MM.1S (cell line): Measurements from ENCODE around the gene PARP3.

Source experiments
- DNase-seq: peaks from one replicate; pipeline ENCODE4 v3.0.0-alpha.2; 2015
- H2AFZ ChIP-seq: fragments of 300-600 bp; sonication (generic); 2 replicates; pipeline ENCODE4 v1.6.0; 2016; ENCODE audit warnings: antibody characterized with exemption, low read length
- H3F3A ChIP-seq: fragments of 300-600 bp; sonication (generic); 2 replicates; pipeline ENCODE4 v1.6.1; 2016; ENCODE audit warnings: mild to moderate bottlenecking, antibody characterized with exemption, low read length, moderate library complexity, mixed read lengths; ENCODE audit not compliant: insufficient read depth
- H3K27ac ChIP-seq: fragments of 300-600 bp; sonication (generic); 2 replicates; pipeline ENCODE4 v1.5.1; 2016; ENCODE audit warnings: mild to moderate bottlenecking, low read length
- H3K27me3 ChIP-seq: fragments of 300-600 bp; sonication (generic); replicated peaks from 2 replicates; pipeline ENCODE4 v1.6.0; 2016; ENCODE audit warnings: low read length; ENCODE audit not compliant: insufficient read depth
- H3K36me3 ChIP-seq: fragments of 300-600 bp; sonication (generic); replicated peaks from 2 replicates; pipeline ENCODE4 v1.6.1; 2016; ENCODE audit warnings: mild to moderate bottlenecking, low read length, mixed read lengths; ENCODE audit not compliant: insufficient read depth
- H3K4me1 ChIP-seq: fragments of 300-600 bp; sonication (generic); 2 replicates; pipeline ENCODE4 v1.6.1; 2016; ENCODE audit warnings: low read length, mixed read lengths
- H3K4me2 ChIP-seq: fragments of 300-600 bp; sonication (generic); 2 replicates; pipeline ENCODE4 v1.6.0; 2016; ENCODE audit warnings: low read depth, low read length
- H3K4me3 ChIP-seq: fragments of 300-600 bp; sonication (generic); 2 replicates; pipeline ENCODE4 v1.5.1; 2016; ENCODE audit warnings: low read length, mixed read lengths
- H3K79me2 ChIP-seq: fragments of 300-600 bp; sonication (generic); 2 replicates; pipeline ENCODE4 v1.6.1; 2016; ENCODE audit warnings: mixed run types, low read length, mixed read lengths
- H3K9ac ChIP-seq: fragments of 300-600 bp; sonication (generic); 2 replicates; pipeline ENCODE4 v1.6.1; 2016; ENCODE audit warnings: low read length, mixed read lengths
- H3K9me2 ChIP-seq: fragments of 300-600 bp; sonication (generic); replicated peaks from 2 replicates; pipeline ENCODE4 v1.6.1; 2016; ENCODE audit warnings: mild to moderate bottlenecking, low read length, mixed read lengths; ENCODE audit not compliant: insufficient read depth
- H3K9me3 ChIP-seq: fragments of 300-600 bp; sonication (generic); replicated peaks from 2 replicates; pipeline ENCODE4 v1.6.1; 2016; ENCODE audit warnings: mild to moderate bottlenecking, low read length, mixed read lengths; ENCODE audit not compliant: insufficient read depth
- H4K20me1 ChIP-seq: fragments of 300-600 bp; sonication (generic); 2 replicates; pipeline ENCODE4 v1.6.1; 2016; ENCODE audit warnings: mild to moderate bottlenecking, low read length, moderate library complexity, mixed read lengths; ENCODE audit not compliant: insufficient read depth
- EZH2 ChIP-seq: fragments of 300-600 bp; sonication (generic); optimal IDR thresholded peaks from 2 replicates; pipeline ENCODE3; 2017; ENCODE audit warnings: low read depth, mild to moderate bottlenecking, antibody characterized with exemption, low read length, mixed read lengths
- EZH2phosphoT487 ChIP-seq: fragments of 300-600 bp; sonication (generic); IDR thresholded peaks from 2 replicates; pipeline ENCODE4 v1.6.1; 2018; ENCODE audit warnings: antibody characterized with exemption, low read length
- TF ChIP-seq, protein P1 (sequence below): fragments of 300-600 bp; sonication (generic); IDR thresholded peaks from 2 replicates; pipeline ENCODE4 v1.5.1; 2016; ENCODE audit warnings: antibody characterized with exemption, low read length, mixed read lengths

Gene PARP3

DNA sequence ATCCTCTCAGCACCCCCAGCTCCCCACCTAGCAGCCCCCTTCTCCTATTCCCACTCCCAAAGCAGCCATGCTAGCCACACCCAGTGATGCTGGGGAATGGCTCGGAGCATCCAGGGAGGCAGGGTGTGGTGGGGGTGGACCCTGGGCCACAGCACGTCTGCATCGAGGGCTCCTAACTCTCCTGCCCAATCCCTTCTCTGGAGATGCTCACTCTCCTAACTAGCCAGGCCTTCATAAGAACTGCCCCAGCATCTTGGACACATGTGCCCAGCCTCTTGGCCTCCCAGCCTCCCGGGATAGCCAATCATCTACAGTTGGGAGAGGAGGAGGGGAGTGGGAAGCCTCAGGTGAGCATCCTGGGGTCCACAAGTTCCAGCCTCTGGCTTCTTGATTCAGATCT, 22.4 kb downstream of the PARP3 start:
- H3K4me3 ChIP-seq: no peak overlapping the region
- no peaks in the 10 kb centered on the region for H3K9me3 ChIP-seq
- no peak overlapping the region for H3K4me2 ChIP-seq
- no peak overlapping the region for H3K9ac ChIP-seq
- H3K4me1 ChIP-seq: 0 out of 2 replicates have a peak, but pooled peaks cover 4% of the 10 kb centered on the region
- no peaks in the 10 kb centered on the region for H3K79me2 ChIP-seq
- H3K27me3 ChIP-seq: no peaks in the 10 kb centered on the region
- no peaks in the 10 kb centered on the region for H4K20me1 ChIP-seq
- no peaks in the 10 kb centered on the region for H3K36me3 ChIP-seq
- H3K27ac ChIP-seq: no peak overlapping the region
- DNase-seq: no peak
- H3K9me2 ChIP-seq: no peaks in the 10 kb centered on the region
- peaks cover 3% of the 10 kb centered on the region; the same call in 1 of the 2 replicates for H3F3A ChIP-seq
- TF ChIP-seq, protein P1, sequence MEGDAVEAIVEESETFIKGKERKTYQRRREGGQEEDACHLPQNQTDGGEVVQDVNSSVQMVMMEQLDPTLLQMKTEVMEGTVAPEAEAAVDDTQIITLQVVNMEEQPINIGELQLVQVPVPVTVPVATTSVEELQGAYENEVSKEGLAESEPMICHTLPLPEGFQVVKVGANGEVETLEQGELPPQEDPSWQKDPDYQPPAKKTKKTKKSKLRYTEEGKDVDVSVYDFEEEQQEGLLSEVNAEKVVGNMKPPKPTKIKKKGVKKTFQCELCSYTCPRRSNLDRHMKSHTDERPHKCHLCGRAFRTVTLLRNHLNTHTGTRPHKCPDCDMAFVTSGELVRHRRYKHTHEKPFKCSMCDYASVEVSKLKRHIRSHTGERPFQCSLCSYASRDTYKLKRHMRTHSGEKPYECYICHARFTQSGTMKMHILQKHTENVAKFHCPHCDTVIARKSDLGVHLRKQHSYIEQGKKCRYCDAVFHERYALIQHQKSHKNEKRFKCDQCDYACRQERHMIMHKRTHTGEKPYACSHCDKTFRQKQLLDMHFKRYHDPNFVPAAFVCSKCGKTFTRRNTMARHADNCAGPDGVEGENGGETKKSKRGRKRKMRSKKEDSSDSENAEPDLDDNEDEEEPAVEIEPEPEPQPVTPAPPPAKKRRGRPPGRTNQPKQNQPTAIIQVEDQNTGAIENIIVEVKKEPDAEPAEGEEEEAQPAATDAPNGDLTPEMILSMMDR: no peak
- TF ChIP-seq EZH2phosphoT487 (no peak), EZH2 (no peak)
- H2AFZ ChIP-seq: no peak overlapping the region

DNA sequence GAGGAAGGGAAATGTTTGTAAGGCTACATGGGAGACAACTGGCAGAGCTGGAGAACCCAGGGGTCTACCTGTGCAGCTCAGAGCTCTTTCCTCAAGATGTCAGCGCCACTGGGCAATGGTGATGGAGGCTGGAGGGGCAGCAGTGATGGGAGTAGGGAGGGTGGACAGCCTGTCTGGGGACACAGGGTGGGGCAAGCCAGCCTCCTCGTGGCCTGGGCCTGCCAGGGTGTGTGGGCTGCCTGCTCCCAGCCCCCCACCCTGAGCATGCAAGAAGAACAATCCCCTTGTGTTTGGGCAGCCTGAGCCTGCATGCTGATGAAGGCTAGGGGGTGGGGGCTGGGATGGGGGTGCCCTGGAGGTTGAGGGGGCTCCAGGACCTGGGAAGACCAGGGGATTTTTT, 23.9 kb downstream of the PARP3 start:
- no peaks in the 10 kb centered on the region for H3K27me3 ChIP-seq
- H3K36me3 ChIP-seq: no peaks in the 10 kb centered on the region
- no peak overlapping the region for H3K27ac ChIP-seq
- TF ChIP-seq, protein P1: no peak
- TF ChIP-seq EZH2: no peak
- no peak for TF ChIP-seq EZH2phosphoT487
- no peak overlapping the region for H2AFZ ChIP-seq
- H3K4me3 ChIP-seq: no peak overlapping the region
- no peak overlapping the region for H3K9ac ChIP-seq
- H3F3A ChIP-seq: peaks cover 3% of the 10 kb centered on the region; the same call in 1 of the 2 replicates
- no peaks in the 10 kb centered on the region for H4K20me1 ChIP-seq
- H3K79me2 ChIP-seq: no peaks in the 10 kb centered on the region
- 0 out of 2 replicates have a peak, but pooled peaks cover 4% of the 10 kb centered on the region for H3K4me1 ChIP-seq
- no peak overlapping the region for H3K4me2 ChIP-seq
- no peaks in the 10 kb centered on the region for H3K9me3 ChIP-seq
- no peaks in the 10 kb centered on the region for H3K9me2 ChIP-seq
- no peak for DNase-seq

DNA sequence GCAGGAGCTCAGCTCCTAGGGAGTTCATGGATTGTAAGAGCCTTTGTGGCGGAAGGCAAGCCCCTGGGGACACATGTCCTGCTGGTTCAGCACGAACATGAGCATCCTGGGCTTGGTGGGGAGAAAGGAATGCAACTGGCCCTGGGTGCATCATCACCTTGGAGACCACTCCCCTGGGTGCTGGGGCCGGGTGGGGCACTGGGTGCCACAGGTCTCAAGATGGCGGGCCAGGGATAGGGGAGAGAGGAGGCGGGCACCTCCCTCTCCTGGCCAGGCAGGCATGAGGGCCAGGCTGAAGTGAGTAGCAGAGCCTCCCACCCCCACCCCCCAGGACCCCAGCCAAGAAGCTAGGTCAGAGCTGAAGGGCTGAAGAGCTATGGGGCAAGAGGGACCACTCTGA, 24.3 kb downstream of the PARP3 start:
- DNase-seq: no peak
- peak overlapping the region; percentile 80 for H3K4me2 ChIP-seq
- H3K27me3 ChIP-seq: no peaks in the 10 kb centered on the region
- 0 out of 2 replicates have a peak, but pooled peaks cover 4% of the 10 kb centered on the region for H3K4me1 ChIP-seq
- H4K20me1 ChIP-seq: no peaks in the 10 kb centered on the region
- no peak overlapping the region for H3K27ac ChIP-seq
- H3K4me3 ChIP-seq: peak overlapping the region; percentile 69
- no peaks in the 10 kb centered on the region for H3K9me3 ChIP-seq
- peaks cover 3% of the 10 kb centered on the region; the same call in 1 of the 2 replicates for H3F3A ChIP-seq
- peak overlapping the region; percentile 85; the same call in 1 of the 2 replicates for H2AFZ ChIP-seq
- H3K9ac ChIP-seq: peak overlapping the region; percentile 63; the same call in 1 of the 2 replicates
- no peaks in the 10 kb centered on the region for H3K9me2 ChIP-seq
- H3K36me3 ChIP-seq: no peaks in the 10 kb centered on the region
- TF ChIP-seq EZH2phosphoT487: no peak
- TF ChIP-seq EZH2: no peak
- TF ChIP-seq, protein P1: no peak
- H3K79me2 ChIP-seq: no peaks in the 10 kb centered on the region
